Measurements from ENCODE around the gene METTL25B. TPM values are rescaled to one million over a fixed set of nuclear protein-coding genes. Genes with fewer than 3 reads are reported as not detected.

The METTL25B gene
- total and polyA plus RNA-seq, 2 of the 13 experiments (the other 11 are each of a cell fraction or from before 2014, with no cell fraction given) = 11.9 to 24.0 TPM

GRCh38 chr1:156749419-156750118 is 21.3 kb downstream of the METTL25B start (continued):
- TF ChIP-seq, protein P1, sequence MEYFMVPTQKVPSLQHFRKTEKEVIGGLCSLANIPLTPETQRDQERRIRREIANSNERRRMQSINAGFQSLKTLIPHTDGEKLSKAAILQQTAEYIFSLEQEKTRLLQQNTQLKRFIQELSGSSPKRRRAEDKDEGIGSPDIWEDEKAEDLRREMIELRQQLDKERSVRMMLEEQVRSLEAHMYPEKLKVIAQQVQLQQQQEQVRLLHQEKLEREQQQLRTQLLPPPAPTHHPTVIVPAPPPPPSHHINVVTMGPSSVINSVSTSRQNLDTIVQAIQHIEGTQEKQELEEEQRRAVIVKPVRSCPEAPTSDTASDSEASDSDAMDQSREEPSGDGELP (IDR thresholded peaks at IDR 0.05; ENCODE audit: borderline replicate concordance, low read depth) = peak; percentile 50; the same call in 1 of the 2 replicates
- TF ChIP-seq ZNF777 (CRISPR knock-in tag; IDR thresholded peaks at IDR 0.05) = 0 out of 2 replicates have a peak, but pooled peaks have one; percentile 25
- TF ChIP-seq HNRNPL (IDR thresholded peaks at IDR 0.05; ENCODE audit: low read depth, low read length) = 0 out of 2 replicates have a peak, but pooled peaks have one; percentile 62
- TF ChIP-seq, protein P2, sequence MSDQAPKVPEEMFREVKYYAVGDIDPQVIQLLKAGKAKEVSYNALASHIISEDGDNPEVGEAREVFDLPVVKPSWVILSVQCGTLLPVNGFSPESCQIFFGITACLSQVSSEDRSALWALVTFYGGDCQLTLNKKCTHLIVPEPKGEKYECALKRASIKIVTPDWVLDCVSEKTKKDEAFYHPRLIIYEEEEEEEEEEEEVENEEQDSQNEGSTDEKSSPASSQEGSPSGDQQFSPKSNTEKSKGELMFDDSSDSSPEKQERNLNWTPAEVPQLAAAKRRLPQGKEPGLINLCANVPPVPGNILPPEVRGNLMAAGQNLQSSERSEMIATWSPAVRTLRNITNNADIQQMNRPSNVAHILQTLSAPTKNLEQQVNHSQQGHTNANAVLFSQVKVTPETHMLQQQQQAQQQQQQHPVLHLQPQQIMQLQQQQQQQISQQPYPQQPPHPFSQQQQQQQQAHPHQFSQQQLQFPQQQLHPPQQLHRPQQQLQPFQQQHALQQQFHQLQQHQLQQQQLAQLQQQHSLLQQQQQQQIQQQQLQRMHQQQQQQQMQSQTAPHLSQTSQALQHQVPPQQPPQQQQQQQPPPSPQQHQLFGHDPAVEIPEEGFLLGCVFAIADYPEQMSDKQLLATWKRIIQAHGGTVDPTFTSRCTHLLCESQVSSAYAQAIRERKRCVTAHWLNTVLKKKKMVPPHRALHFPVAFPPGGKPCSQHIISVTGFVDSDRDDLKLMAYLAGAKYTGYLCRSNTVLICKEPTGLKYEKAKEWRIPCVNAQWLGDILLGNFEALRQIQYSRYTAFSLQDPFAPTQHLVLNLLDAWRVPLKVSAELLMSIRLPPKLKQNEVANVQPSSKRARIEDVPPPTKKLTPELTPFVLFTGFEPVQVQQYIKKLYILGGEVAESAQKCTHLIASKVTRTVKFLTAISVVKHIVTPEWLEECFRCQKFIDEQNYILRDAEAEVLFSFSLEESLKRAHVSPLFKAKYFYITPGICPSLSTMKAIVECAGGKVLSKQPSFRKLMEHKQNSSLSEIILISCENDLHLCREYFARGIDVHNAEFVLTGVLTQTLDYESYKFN (CRISPR knock-in tag; conservative IDR thresholded peaks at IDR 0.05) = peak; percentile 65
- no peak for TF ChIP-seq SMARCC2 (IDR thresholded peaks at IDR 0.05)
- TF ChIP-seq KMT2A (CRISPR knock-in tag; IDR thresholded peaks at IDR 0.05) = 0 out of 2 replicates have a peak, but pooled peaks have one; percentile 24
- 0 out of 2 replicates have a peak, but pooled peaks have one; percentile 9 for TF ChIP-seq MAZ (IDR thresholded peaks at IDR 0.05; ENCODE audit: borderline replicate concordance, low read depth, low read length)
- no peak for TF ChIP-seq MAZ (CRISPR knock-in tag; IDR thresholded peaks at IDR 0.05; ENCODE audit: low read depth)
- TF ChIP-seq HNF4A (CRISPR knock-in tag; IDR thresholded peaks at IDR 0.05) = peak; percentile 88
- no peak for TF ChIP-seq ZNF709 (CRISPR knock-in tag; IDR thresholded peaks at IDR 0.05)
- TF ChIP-seq ZBED4 (CRISPR knock-in tag; IDR thresholded peaks at IDR 0.05; ENCODE audit: borderline replicate concordance) = peak; percentile 80
- peak; percentile 55; the same call in 1 of the 2 replicates for TF ChIP-seq ZNF614 (CRISPR knock-in tag; IDR thresholded peaks at IDR 0.05; ENCODE audit: borderline replicate concordance)
- TF ChIP-seq MED1 (CRISPR knock-in tag; IDR thresholded peaks at IDR 0.05) = peak; percentile 49
- TF ChIP-seq ZNF501 (CRISPR knock-in tag; IDR thresholded peaks at IDR 0.05) = peak; percentile 36; the same call in 1 of the 2 replicates
- TF ChIP-seq, protein P3, sequence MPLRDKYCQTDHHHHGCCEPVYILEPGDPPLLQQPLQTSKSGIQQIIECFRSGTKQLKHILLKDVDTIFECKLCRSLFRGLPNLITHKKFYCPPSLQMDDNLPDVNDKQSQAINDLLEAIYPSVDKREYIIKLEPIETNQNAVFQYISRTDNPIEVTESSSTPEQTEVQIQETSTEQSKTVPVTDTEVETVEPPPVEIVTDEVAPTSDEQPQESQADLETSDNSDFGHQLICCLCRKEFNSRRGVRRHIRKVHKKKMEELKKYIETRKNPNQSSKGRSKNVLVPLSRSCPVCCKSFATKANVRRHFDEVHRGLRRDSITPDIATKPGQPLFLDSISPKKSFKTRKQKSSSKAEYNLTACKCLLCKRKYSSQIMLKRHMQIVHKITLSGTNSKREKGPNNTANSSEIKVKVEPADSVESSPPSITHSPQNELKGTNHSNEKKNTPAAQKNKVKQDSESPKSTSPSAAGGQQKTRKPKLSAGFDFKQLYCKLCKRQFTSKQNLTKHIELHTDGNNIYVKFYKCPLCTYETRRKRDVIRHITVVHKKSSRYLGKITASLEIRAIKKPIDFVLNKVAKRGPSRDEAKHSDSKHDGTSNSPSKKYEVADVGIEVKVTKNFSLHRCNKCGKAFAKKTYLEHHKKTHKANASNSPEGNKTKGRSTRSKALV (CRISPR knock-in tag; IDR thresholded peaks at IDR 0.05) = no peak
- no peak for TF ChIP-seq CHD2 (IDR thresholded peaks at IDR 0.05; ENCODE audit: low read depth, low read length)
- peak; percentile 66 for TF ChIP-seq ZFY (CRISPR knock-in tag; IDR thresholded peaks at IDR 0.05)
- TF ChIP-seq PHF20 (CRISPR knock-in tag; IDR thresholded peaks at IDR 0.05) = peak; percentile 21; the same call in 1 of the 2 replicates
- no peak for TF ChIP-seq IKZF1 (IDR thresholded peaks at IDR 0.05)

All from HepG2 (cell line).